ENCODE data around the gene EGR4.

The EGR4 gene

GRCh38 chr2:73293534-73294171 lies at the start of gene EGR4:
TSS of gene EGR4 (minus strand) at chr2:73293548. CDS start at chr2:73293317, 231 bp downstream.
- no peak for DNase-seq (ENCODE audit: low spot score)

- no peak for DNase-seq (ENCODE audit: low spot score)
Measured at GRCh38 chr2:73341039-73341438, 47.7 kb upstream of the EGR4 start.

- no peak for DNase-seq (ENCODE audit: low spot score)
Measured at GRCh38 chr2:73339201-73339600, 45.9 kb upstream of the EGR4 start.

- no peak for DNase-seq (ENCODE audit: low spot score)
Measured at GRCh38 chr2:73337828-73338227, 44.5 kb upstream of the EGR4 start.

GRCh38 chr2:73334620-73335019 lies 41.3 kb upstream of the EGR4 start:
- DNase-seq (ENCODE audit: low spot score) = no peak

GRCh38 chr2:73334045-73334444 lies 40.7 kb upstream of the EGR4 start:
- DNase-seq (ENCODE audit: low spot score) = no peak

- no peak for DNase-seq (ENCODE audit: low spot score)
Measured at GRCh38 chr2:73333564-73333963, 40.2 kb upstream of the EGR4 start.

GRCh38 chr2:73324126-73324725 lies 30.9 kb upstream of the EGR4 start:
- DNase-seq (ENCODE audit: low spot score) = no peak

GRCh38 chr2:73323551-73323950 lies 30.2 kb upstream of the EGR4 start:
- no peak for DNase-seq (ENCODE audit: low spot score)

- no peak for DNase-seq (ENCODE audit: low spot score)
Measured at GRCh38 chr2:73314441-73314840, 21.1 kb upstream of the EGR4 start.

- no peak for DNase-seq (ENCODE audit: low spot score)
Measured at GRCh38 chr2:73307720-73308119, 14.4 kb upstream of the EGR4 start.

- DNase-seq (ENCODE audit: low spot score) = no peak
Measured at GRCh38 chr2:73301636-73302035, 8.3 kb upstream of the EGR4 start.

GRCh38 chr2:73300926-73301325 lies 7.6 kb upstream of the EGR4 start:
- DNase-seq (ENCODE audit: low spot score) = no peak

GRCh38 chr2:73297586-73297985 lies 4.2 kb upstream of the EGR4 start:
- no peak for DNase-seq (ENCODE audit: low spot score)

GRCh38 chr2:73297151-73297559 lies 3.8 kb upstream of the EGR4 start:
- DNase-seq (ENCODE audit: low spot score) = no peak

- DNase-seq (ENCODE audit: low spot score) = no peak
Measured at GRCh38 chr2:73295751-73296400, 2.5 kb upstream of the EGR4 start.

- no peak for DNase-seq (ENCODE audit: low spot score)
Measured at GRCh38 chr2:73294239-73294638, 891 bp upstream of the EGR4 start.

GRCh38 chr2:73292906-73293533 lies 328 bp downstream of the EGR4 start:
- no peak for DNase-seq (ENCODE audit: low spot score)

GRCh38 chr2:73292316-73292905 lies 937 bp downstream of the EGR4 start:
- no peak for DNase-seq (ENCODE audit: low spot score)

GRCh38 chr2:73291461-73292315 lies 1.7 kb downstream of the EGR4 start:
- no peak for DNase-seq (ENCODE audit: low spot score)

- peak; percentile 78 for DNase-seq (ENCODE audit: low spot score)
Measured at GRCh38 chr2:73291093-73291460, 2.3 kb downstream of the EGR4 start.
